Amniotic stem cell (primary cell): ENCODE results near the gene RAI1.
A peak's percentile ranks its signal among the peaks of the same experiment; 100 is the strongest.

Experiments used
- DNase-seq: peaks from one replicate; lab custom pipeline; 2025; lab: John Stamatoyannopoulos, UW

RAI1 gene

DNA sequence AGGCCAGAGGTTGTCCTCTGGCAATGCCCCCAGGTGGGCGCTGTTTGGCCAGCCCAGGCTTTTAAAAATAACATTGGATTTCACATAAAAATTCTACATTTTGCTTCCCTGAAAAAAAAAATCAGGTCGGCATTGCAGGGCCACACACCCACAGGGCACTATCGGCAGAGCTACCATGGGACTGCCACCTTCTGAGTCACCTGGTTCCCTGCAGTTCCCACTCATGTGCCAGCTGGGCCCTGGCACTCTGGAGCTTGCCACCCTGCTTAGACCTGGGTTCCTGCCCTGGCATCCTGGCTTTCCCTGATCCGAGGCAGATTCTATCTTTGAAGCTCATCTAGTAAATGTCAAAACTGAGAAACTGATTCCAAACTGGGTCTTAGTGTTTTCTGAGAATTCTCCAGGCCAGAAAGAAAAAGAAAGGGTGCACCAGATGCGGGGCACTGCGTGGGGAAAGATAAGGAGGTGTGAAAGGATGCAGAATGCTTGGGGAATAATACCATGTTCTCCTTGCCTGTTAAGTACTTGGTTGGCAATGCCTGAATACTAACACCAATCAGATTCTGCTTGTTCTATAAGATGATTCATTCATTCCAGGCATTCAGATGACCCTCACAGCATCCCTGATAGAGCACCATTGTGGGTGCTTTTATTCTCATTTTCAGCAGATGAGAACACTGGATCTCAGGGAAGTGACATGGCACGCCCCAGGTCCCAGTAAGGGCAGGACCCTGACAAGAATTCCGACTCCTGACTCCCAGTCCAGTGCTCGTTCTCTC, 51.8 kb downstream of the RAI1 start:
- peak; percentile 29 for DNase-seq

DNA sequence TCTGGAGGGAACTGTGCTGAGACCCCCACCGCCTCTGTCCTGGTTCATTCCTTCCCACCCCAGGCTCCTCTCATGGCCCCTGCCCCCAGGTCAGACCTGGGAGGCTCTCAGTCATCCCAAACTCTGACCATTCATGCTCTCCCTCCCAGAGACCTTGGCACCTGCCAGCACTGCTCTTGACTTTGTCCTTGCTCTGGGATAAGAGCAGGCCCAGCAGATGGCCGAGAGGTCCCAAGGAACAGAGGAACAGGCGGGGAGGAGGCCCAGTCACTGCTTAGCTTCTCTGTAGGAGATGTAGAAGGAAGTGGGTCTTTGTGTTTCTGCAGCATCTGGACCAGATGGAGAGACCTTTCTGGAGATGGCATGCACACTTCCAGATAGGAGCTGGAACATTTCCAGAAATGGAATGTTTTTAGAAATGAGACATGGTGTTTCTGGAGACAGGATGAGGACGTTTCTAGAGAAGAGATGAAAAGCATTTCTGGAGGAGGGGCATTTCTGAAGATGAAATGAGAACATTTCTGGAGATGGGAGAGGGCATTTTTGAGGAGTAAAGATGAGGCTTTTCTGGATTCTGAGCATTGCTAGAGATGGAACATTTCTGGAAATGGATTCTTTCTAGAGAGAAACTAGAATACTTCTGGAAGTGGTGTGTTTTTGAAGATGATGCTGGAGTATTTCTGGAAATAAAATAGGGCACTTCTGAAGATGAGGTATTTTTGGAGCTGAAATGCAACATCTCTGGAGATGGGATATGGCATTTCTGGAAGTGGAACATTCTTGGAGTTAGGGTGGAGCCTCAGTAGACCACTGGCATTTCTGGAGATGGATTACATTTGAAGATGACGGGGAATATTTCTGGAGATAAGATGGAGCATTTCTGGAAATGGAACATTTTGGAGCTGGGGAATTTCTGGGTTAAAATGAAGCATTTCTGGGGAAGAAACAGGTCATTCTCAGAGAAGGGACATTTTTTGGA, 55.2 kb downstream of the RAI1 start:
- DNase-seq = no peak

DNA sequence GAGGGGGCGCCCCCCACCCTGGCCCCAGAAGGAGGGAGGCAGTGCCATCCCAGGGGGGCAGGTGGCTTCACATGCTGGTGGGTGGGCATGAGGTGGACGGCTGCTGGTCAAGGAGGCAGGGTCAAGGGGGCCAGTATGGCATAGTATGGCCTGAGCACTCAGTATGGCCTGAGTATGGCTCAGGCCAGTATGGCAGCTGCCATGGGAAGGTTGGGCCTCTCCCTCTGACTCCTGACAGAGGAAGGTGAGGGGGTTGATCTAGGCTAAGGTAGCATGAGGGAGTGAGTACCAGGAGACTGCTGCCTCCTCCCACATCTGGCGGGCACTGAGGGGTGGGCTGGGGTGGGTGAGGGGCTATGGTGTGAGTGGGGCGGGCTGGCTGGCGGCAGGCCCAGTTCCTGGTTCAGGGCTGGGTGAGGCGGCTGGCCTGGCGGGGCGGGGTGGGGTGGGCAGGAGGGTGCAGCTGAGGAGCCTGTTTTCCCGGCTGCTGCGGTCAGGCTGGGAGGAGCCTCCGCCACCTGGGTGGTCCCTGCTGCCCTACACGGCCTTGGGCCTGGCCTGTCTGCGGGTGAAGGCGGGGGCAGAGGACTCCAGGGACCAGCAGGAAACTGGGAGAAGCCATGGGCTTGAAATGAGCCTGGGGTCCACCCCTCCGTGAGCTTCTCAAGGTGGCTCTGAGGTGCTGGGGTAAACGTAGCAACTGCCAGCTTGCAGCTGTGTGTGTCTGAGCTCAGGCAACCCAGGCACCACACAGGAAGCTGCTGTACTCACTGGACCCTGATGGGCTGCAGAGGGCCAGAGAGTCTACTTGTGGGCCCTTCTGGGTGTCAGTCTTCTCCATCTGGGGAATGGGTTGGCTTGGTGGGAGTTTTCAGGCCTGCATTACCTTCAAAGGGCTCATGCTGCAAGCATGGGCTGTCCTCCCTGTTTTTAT, 57.0 kb downstream of the RAI1 start:
- no peak for DNase-seq

DNA sequence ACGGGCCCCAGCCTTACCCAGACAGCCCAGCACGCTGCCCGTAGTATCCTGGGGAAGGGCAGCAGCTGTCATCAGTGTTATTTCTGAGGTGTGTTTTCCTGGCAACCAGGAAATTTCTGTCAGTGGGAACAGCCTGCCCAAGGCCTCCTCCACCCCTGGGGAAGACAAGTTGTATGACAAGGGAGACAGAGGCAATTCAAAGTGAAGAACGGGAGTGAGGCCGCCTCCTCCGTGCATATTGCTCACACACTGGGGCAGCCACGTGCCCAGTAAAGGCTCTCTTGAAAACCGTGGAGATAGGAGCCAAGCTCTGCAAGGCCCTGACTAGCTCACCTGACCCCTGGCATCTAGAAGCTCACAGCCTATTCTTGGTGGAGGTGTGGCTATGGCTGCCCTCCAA, 57.6 kb downstream of the RAI1 start:
- no peak for DNase-seq

DNA sequence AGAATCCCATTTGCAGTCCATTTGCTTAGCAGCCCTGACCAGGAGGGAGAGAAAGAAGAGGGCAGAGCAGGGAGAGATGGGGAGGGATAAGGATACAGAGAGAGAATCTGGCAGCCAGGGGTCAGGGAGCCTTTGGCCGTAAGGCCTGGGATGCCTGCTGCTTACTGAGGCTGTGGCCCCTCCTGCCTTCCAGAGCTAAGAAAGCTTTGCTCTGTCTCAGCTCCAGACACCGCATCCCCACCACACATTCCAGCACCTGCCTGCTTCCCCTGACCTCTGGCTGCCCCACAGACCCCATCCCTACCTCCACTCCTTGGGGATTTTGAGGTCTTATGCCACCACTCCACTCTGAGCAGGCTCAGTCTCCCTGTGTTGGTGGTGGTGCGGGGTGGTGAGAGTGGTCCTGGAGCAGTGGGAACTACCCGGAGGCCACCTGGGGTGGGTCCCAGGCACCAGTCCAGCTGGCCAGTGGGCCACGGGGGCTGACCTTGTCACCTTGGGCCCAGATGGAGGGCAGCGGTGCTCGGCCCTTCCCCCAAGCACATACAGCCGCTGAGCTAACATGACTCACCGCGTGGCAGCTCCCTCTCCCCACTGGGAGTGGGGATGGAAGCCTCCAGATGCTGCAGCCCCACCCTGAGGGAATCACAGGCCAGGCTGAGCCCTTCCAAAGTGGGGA, 58.3 kb downstream of the RAI1 start:
- DNase-seq = peak; percentile 13

DNA sequence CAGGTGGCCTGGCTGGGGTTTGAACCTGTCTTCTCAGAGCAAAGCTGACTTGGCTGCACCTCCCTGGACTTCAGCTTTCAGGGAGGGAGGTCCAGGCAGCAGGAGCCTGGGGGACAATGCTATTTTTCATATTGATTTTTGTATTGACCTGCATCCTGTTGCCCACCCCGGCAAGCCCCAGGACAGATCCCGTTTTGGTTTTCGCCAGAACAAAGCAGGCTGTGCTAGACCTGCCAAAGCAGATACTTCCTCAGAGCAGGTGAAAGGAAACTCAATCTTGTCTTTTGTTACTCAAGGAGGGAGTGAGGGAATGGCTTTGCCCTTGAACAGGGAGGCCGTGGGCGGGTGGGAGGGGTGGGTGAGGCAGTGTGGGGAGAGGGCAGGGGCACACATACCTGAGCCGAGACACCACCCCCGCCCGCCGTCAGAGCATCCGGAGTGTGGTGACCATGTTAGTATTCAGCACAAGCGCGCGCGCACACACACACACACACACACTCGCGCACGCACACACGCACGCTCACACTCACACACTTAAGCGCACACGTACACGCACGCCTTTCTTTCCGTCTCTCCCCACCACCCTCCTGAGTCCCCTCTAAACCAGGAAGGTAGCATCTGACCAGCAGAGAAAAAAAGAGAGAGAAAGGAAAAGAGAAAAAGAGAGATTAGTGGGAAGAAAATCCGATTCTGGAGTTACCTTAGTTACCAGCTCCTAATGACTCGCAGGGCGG, 59.5 kb downstream of the RAI1 start:
- DNase-seq = no peak

DNA sequence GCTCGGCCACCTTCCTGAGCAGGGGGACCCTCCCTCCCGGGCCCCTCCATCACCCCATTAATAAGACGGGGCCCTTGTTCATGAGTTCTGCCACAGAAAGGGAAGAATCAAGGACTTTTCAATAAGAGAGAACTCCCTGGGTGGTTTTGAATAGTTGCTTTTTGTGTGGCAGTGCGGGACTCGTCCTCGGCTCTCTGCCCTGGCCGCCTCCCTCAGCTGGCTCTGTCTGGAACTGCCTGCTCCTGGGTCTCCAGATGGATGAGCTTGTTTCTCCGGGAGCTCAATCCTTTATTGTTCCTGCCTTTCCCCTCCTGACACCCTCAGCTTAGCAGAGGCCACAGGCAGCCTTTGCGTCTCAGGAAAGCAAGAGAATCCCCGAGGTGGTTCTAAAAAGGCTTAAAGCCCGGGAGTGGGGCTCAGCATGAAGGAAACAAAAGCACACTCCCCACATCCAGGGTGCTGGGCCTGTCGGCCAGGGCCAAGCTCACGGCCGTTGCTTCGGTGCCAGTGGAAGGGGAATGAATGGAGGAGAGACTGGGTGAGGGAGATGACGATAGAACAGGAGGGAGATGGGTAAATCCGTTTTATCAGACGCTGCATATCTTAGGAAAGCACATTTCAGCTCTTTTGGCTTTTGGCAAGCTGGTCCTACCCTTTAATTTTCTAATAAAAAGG, 60.2 kb downstream of the RAI1 start:
- no peak for DNase-seq

DNA sequence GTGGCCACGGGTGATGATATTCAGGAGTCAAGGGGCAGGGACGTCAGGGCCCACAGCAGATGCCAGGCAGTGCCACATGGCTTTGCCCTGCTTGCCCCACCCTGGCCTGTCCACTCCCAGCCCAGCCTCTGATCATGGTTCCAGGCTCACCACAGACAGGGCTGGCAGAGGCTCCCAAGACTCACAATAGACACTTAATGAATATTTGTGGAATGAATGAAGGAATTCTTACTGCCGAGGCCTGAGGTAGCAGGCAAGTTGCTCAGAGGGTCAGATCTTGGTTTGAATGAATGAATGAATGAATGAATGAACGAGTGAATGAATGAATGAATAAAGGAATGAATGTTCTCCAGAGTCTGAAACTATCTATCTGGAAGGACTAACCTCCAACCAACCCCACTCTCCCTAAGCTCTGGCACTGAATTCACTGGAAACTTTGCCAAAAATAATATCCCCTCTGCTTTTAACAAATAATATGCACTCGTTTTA, 60.9 kb downstream of the RAI1 start:
- DNase-seq = no peak

DNA sequence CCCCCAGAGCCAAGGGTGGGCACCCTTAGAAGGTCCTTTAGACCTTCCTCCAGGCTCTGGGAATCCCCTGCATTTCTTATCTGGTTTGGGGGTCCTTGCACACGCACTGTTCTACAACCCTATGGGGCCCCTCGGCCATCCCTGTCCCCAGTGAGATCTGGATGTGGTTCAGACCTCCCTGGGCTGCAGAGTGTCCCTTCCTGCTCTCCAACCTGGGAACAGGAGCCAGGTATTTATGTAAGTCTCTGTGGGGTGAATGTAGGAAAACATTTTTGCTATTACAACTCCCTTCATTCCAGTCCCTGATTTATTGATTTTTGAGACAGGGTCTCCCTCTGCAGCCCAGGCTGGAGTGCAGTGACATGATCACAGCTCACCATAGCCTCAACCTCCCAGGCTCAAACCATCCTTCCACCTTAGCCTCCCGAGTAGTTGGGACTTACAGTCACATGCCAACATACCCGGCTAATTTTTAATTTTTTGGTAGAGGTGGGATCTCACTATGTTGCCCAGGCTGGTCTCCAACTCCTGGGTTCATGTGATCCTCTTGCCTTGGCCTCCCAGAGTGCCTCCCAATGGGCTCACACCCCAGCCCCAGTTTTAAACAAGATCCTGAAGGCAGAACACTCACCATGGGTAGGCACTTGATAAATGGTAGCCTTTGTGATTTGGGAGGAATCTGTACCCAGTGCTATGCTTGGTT, 61.6 kb downstream of the RAI1 start:
- DNase-seq = no peak

DNA sequence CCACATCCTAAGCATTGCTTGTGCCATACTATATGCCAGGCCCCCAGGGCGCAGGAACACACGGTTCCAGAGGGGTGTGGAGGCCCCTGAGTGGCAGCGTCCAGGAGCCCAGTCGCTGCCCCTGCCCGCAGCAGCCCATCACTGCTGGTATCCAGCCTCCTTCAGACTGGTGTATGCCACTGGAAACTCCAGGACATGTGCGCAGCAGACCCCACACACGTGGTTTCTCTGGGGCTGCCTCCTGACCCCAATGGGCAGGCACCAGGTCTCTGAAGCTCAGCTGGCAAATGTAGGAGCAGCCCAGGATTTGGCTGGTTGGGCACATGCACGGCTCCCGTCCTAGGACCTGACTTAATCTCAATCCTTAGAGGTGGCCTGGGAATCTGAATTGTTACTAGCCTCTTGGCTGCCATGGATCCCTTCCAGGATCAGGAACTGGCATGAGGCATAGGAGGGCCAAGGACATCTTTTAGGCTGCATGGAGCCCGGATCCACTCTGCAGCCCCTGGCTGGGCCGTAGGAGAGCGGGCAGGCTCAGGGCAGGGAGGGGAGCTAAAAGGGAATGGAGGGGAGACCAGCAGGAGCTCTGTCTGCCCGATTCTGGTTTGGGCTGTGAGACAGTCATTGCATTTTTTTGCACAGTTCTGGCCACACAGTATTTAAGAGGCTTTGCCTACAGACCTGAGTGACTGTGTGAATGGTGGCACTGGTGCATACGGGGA, 62.3 kb downstream of the RAI1 start:
- no peak for DNase-seq

DNA sequence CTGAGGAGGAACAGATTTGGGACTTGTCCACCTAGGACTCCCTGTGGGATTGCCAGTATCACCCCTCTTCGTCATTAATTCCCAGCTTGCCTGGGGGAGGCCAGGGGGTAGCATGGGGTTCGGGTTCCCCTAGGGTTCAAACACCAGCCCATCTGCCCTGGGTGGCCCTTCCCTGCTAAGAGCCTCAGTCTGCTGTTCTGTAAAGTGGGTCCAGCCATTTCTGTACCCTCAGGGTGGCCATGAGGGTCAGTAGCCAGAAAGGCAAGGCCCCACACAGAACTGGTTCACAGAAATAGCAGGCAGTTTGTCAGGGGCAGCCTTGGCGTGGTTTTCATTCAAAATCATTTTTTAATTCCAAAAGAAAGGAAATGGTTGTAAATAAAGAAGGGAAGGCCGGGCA, 62.9 kb downstream of the RAI1 start:
- DNase-seq = no peak

DNA sequence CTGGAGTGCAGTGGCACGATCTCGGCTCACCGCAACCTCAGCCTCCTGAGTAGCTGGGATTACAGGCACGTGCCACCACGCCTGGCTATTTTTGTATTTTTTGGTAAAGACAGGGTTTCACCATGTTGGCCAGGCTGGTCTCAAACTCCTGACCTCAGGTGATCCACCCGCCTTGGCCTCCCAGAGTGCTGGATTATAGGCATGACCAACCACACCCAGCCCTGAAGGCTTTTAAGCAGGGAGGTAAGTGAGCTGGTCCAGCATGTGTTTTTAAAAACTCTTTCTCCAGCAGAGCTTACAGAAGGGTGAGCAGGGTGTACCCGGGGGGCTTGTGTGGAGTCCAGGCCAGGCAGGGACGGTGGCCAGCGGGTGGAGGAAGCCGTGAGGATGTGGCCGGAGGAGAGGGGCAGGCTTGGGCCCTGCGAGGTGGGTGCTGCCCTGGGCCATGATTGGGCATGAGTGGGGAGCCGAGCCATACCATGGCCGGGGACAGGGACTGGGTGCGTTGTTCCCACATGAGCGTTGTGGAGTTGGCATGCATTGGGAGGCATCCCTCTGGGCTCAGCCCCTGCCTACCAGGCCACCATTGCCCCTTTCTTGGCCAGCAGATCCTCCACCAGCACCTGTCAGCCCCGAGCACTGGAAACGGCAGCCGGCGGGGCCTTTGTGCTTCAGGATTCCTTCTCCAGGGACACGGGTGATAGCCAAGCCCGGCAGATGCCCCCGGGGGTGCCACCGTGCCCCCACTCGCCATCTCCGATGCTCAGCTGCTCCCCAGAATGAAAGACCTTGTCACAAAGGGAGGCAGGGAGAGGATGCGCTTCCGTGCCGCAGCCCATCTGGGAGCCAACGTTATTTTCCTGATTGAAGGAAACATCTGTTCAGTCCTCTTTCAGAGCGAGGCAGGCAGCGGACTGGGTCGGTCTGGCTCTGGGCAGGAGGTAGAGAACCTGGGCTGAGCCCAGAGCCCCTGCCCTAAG, 64.5 kb downstream of the RAI1 start:
- no peak for DNase-seq

DNA sequence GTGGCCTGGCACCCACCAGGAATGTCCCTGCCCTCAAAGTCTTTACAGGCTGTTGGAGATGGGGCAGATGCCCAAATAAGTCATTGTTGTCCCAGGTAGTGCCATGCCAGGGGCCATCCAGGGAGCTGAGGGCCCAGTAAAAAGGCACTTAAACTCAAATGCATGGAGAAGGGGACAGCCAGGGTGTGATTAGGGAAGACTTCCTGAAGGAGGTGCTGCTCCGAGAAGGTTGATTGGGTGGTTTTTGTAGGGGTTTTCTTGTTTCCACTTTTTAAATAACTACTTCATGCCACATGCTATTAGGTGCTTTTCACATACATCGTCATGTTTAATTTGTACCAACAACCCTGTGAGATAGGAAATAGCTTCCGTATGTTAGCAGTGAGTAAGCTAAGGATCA, 66.9 kb downstream of the RAI1 start:
- no peak for DNase-seq

DNA sequence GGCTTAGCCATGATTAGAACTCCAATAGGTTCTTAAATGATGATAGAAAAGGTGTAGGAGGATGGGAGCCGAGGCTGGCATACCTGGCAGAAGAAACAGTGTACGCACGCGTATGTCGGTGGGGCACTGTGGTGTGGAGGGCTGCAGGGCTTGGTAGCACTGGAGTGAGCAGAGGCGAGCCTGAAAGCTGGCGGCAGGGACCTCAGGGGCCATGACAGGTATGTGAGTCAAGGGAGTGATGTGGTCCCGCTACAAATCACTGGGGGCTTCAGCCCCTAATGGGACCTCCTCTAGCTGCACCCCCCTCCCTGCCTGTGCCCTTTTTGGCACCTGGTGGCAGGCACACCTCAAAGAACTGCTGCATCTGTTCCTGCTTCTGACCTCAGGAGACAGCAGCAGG, 67.3 kb downstream of the RAI1 start:
- no peak for DNase-seq

DNA sequence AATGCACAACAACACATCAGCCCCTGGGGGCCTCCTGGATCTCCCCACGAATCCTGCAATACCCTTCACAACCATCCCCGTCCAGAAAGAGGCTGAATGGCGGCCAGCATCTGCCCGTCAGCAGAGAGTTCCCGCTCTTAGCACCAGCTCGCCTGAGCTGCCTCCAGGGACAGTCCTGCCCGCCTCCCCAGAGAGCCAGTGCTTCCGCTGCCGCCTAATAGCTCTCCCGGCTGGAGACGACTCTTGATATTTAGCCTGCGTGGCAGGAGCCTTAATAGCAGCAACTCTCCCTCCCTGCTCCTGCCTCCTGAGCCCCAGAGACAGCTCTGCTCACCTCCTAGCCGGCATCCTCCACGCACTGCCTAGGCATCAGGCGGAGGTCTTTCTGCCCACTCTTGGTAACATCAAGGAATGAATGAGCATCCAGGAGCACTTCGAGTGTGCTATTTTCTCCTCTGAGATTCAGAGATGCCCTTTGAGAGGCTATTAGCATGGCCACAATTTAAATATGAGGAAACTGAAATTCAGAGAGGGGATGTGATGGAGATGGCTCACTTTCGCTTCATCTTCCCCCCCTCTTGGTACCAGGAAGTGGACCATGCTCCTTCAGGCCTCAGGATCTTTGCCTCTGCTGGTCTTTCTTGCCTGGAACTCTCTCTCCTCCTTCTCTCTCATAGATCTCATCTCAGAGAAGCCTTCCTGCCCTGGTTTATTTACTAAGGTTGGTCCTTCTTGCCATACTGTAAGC, 67.9 kb downstream of the RAI1 start:
- no peak for DNase-seq

DNA sequence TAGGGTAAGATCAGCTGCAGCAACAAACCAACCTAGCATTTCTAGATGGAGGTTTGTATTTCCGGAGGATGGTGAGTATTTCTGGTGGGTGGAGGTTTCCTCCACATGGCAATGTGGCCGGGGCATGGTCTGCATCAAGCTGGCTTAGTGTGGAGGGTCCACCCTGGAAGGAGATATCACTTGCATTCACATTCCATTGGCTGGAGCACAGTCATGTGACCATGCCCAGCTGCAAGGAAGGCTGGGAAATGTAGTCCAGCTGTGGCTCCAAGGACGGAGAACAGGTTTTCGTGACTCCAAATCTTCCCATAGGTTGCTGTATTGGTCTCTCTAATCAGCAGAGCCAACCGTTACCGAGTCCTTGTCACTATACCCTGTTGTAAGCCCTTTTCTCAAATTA, 68.7 kb downstream of the RAI1 start:
- no peak for DNase-seq

DNA sequence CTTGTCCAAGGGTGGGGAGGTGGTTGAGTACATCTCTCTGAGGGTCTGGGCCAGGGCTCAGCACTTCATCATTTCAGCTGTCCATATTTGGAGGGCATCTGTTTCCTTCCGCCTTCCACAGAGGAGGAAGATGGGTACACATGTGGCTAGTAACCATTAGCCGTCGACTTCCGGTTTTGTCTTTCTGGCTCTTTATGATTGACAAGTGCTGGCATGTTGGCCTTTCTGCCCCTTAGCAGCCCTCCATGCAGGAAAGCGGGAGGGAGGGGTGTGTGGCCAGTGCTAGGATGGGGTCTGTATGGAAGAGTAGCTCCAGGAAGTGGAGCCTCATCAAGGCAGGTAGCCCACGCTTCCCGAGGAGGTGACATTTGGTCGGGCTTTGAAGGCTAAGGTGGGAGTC, 69.6 kb downstream of the RAI1 start:
- no peak for DNase-seq
